Adrenal gland (tissue), 12 donors: ENCODE results near the gene PKNOX2. TPM values are rescaled to one million over a fixed set of nuclear protein-coding genes. Genes with fewer than 3 reads are reported as not detected.

Experiments
- DNase-seq, 7 donors: peaks; one replicate each; pipeline ENCODE4 v3.0.0-alpha.2; 2019 to 2020
- H3K27ac ChIP-seq, 5 donors: fragments of 200-600 bp; sonication (generic) in 4 of 5; 1 replicate in 3 of 5; 2 replicates in 2 of 5; pipeline versions ENCODE4 v1.5.1 to v1.8.0; 2016 to 2020; ENCODE audit warnings: mild to moderate bottlenecking in 1 of 5
- H3K27me3 ChIP-seq: fragments of 200-600 bp; 2 replicates; pipeline ENCODE4 v1.8.0; 2021
- H3K36me3 ChIP-seq, 2 donors: fragments of 200-600 bp; replicated peaks in 1 of 2; 1 replicate in 1 of 2; 2 replicates in 1 of 2; pipeline versions ENCODE4 v1.5.1 to v1.8.0; 2018 to 2022
- H3K4me1 ChIP-seq, 2 donors: fragments of 200-600 bp; replicated peaks in 1 of 2; 1 replicate in 1 of 2; 2 replicates in 1 of 2; pipeline versions ENCODE4 v1.5.1 to v1.8.0; 2018 to 2021
- H3K4me3 ChIP-seq, 4 donors: fragments of 200-600 bp; sonication (generic) in 3 of 4; one replicate each; pipeline ENCODE4 v1.5.1; 2016 to 2018
- H3K9me3 ChIP-seq, 3 donors: fragments of 200-600 bp; sonication (generic) in 1 of 3; replicated peaks in 1 of 3; 1 replicate in 2 of 3; 2 replicates in 1 of 3; pipeline versions ENCODE4 v1.5.1 to v1.8.0; 2016 to 2021
- CTCF ChIP-seq, 6 experiments: fragments of 450-650 bp in 4 of 6; fragments of 200-600 bp in 2 of 6; sonication (generic) in 1 of 6; IDR thresholded peaks; 1 replicate in 5 of 6; 2 replicates in 1 of 6; pipeline versions ENCODE4 v1.5.1 to v1.8.0; 2016 to 2021; ENCODE audit warnings: antibody characterized with exemption in 6 of 6, mild to moderate bottlenecking in 2 of 6, moderate library complexity in 1 of 6
- POLR2A ChIP-seq, 2 donors: fragments of 450-650 bp; IDR thresholded peaks; one replicate each; pipeline ENCODE4 v1.6.1; 2017; ENCODE audit warnings: antibody characterized with exemption in 2 of 2, mild to moderate bottlenecking in 2 of 2, moderate library complexity in 1 of 2
- WGBS, 4 donors: extraction: QIAGEN DNeasy Blood & Tissue Kit in 2 of 4; methylation state at CpG; one replicate each; pipeline versions ENCODE4 v1.1.5 to v1.1.7; 2013 to 2017; 5-methylcytosine and 5-hydroxymethylcytosine counted together
- intact Hi-C, 2 donors: fragments of 100-400 bp; cut with DNase I; formaldehyde crosslinking; loops; one replicate each; pipeline versions ENCODE4 v1.14.1 to v1.15.0; 2022 to 2023
- polyA plus RNA-seq, 3 donors: library from polyadenylated mRNA; stranded (reverse); fragments of 200-250 nt in 2 of 3; fragments of 350-450 nt in 1 of 3; fragmentation: Illumina TruSeq in 1 of 3; extraction: RNeasy Lipid Tissue Mini Kit (QIAGEN cat#74804) in 1 of 3; gene quantifications; one replicate each; pipeline ENCODE4 v1.2.3, GENCODE V29; 2013 to 2014
- total RNA-seq, 9 donors: library from RNA; depleted of rRNA in 4 of 9; stranded (reverse); fragments of >200 nt in 4 of 9; fragments of 120-200 nt in 1 of 9; fragmentation: NEBNext Ultra II Directional in 1 of 9; extraction: Animal tissue kit (Norgen Biotek cat#: 25700) in 1 of 9; gene quantifications; one replicate each; pipeline versions ENCODE4 v1.1.0 to v1.2.4, GENCODE V29; 2013 to 2023
- donor health status: healthy with polysubstance abuse.
- donor health status: Bipolar disorder and iron deficiency.
- donor health status: DM: yes; HTN: yes; CAD: no.
- donor health status: DM: no; HTN: no; CAD: no.
- donor health status: DM: no; HTN: no; CAD: no.
- donor health status: DM: yes; HTN: yes; CAD: no.

PKNOX2 gene
- total and polyA plus RNA-seq, 12 donors = 1.2 to 34.7 (median 3.1) TPM

GRCh38 chr11:125356797-125357196 is 192.2 kb downstream of the PKNOX2 start:
- no peak for TF ChIP-seq POLR2A (IDR thresholded peaks at IDR 0.05)
- TF ChIP-seq CTCF (IDR thresholded peaks at IDR 0.05) = no peak
- 67 to 81% (median 74%) methylated on average over 2 of the region's 2 CpGs for WGBS, 4 donors

GRCh38 chr11:125357551-125357950 is 193.0 kb downstream of the PKNOX2 start:
- DNase-seq = no peak
- no peak overlapping the region for H3K4me3 ChIP-seq
- intact Hi-C loops = no loop called here
- no peaks in the 10 kb centered on the region for H3K9me3 ChIP-seq
- 87 to 92% (median 90%) methylated on average over 8 of the region's 8 CpGs for WGBS, 4 donors
- H3K4me1 ChIP-seq = no peaks in the 10 kb centered on the region
- TF ChIP-seq CTCF (IDR thresholded peaks at IDR 0.05) (no peak), POLR2A (IDR thresholded peaks at IDR 0.05) (no peak)
- H3K27ac ChIP-seq = no peak overlapping the region
- H3K27me3 ChIP-seq = no peaks in the 10 kb centered on the region
- no peaks in the 10 kb centered on the region for H3K36me3 ChIP-seq

More at GRCh38 chr11:125356797-125357196, 192.2 kb downstream of the PKNOX2 start:
- H3K36me3 ChIP-seq = no peaks in the 10 kb centered on the region
- no peak overlapping the region for H3K4me3 ChIP-seq
- intact Hi-C loops = no loop called here
- H3K9me3 ChIP-seq = no peaks in the 10 kb centered on the region
- no peak overlapping the region for H3K27ac ChIP-seq
- no peak for DNase-seq
- no peaks in the 10 kb centered on the region for H3K27me3 ChIP-seq
- no peaks in the 10 kb centered on the region for H3K4me1 ChIP-seq

DNA sequence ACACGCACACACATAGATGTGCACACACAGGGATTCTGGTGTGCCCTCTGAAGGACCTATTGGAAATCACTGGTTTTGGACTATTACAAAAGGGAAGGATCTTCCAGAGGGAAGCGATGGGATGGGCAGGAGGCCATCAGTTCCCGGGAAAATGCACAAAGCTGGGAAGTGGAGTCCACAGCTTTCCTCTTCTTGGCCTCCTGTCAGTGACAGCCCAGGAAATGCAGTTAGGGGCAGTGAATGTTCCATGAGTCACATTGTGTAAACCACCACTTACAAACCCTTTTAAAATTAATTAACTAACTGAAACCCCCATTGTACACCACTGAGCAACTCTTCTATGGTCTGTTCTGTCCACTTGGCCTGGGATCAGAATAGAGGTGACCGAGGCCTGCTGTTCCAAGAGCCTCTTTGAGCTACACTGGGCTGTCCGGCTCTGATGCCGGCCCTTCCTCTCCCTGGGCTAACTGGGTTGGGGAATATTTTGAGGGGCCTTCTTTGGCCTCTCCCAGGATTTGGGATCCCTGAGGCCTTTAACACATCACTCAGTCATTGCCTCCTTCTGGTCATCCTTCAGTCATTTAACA is 193.8 kb downstream of the PKNOX2 start:
- DNase-seq = no peak
- H3K9me3 ChIP-seq = no peaks in the 10 kb centered on the region
- no peak for TF ChIP-seq CTCF (IDR thresholded peaks at IDR 0.05)
- no peak for TF ChIP-seq POLR2A (IDR thresholded peaks at IDR 0.05)
- H3K27me3 ChIP-seq = no peaks in the 10 kb centered on the region
- H3K4me3 ChIP-seq = no peak overlapping the region
- H3K27ac ChIP-seq = no peak overlapping the region
- H3K4me1 ChIP-seq = no peaks in the 10 kb centered on the region
- intact Hi-C loops = no loop called here
- WGBS, 4 donors = 74 to 92% (median 87%) methylated on average over 5 to 6 of the region's 6 CpGs
- H3K36me3 ChIP-seq = no peaks in the 10 kb centered on the region

- no peaks in the 10 kb centered on the region for H3K9me3 ChIP-seq
- DNase-seq = no peak
- TF ChIP-seq CTCF (IDR thresholded peaks at IDR 0.05) = no peak
- no peak for TF ChIP-seq POLR2A (IDR thresholded peaks at IDR 0.05)
- H3K27ac ChIP-seq = no peak overlapping the region
- no peaks in the 10 kb centered on the region for H3K27me3 ChIP-seq
- no peaks in the 10 kb centered on the region for H3K4me1 ChIP-seq
- 92 to 95% (median 93%) methylated on average over 9 of the region's 9 CpGs for WGBS, 4 donors
- intact Hi-C loops = no loop called here
- H3K4me3 ChIP-seq = no peak overlapping the region
- no peaks in the 10 kb centered on the region for H3K36me3 ChIP-seq
Measured at GRCh38 chr11:125359130-125359529, 194.6 kb downstream of the PKNOX2 start.
